H1 (cell line): ENCODE results near the gene LRRC56. TPM values are rescaled to one million over a fixed set of nuclear protein-coding genes. Genes with fewer than 3 reads are reported as not detected.

Experiments
- CTCF ChIA-PET: fragments of 300-600 bp; sonication (Branson Sonifier 250); formaldehyde crosslinking; loops from one replicate; lab custom pipeline; 2021; ENCODE audit not compliant: partially characterized antibody; lab: Charles Lee
- POLR2A ChIA-PET: fragments of 300-600 bp; sonication (Branson Sonifier 250); formaldehyde crosslinking; loops from one replicate; lab custom pipeline; 2021; ENCODE audit warnings: inconsistent platforms; ENCODE audit not compliant: partially characterized antibody; lab: Charles Lee
- DNase-seq, 2 experiments: peaks; one replicate each; pipeline versions ENCODE4 v3.0.0 to v3.0.0-alpha.2; 2010 to 2022; ENCODE audit warnings: low spot score in 2 of 2, low read depth in 1 of 2, mixed read lengths in 1 of 2
- FAIRE-seq: peaks from 2 replicates; lab custom pipeline; 2011; peaks lifted over from hg19 to GRCh38; lab: Jason Lieb, UNC
- H2AFZ ChIP-seq: 2 replicates; pipeline ENCODE4 v1.8.1; 2012; ENCODE audit warnings: low read length, inconsistent platforms
- H2AK5ac ChIP-seq: 2 replicates; pipeline ENCODE4 v1.6.1; 2013; ENCODE audit warnings: low read depth, low read length
- H2BK120ac ChIP-seq: replicated peaks from 2 replicates; pipeline ENCODE3; 2013; ENCODE audit warnings: low read depth, low read length, inconsistent platforms
- H2BK12ac ChIP-seq: 2 replicates; pipeline ENCODE4 v1.6.1; 2013; ENCODE audit warnings: low read depth, low read length
- H2BK15ac ChIP-seq: 2 replicates; pipeline ENCODE4 v1.6.1; 2013; ENCODE audit warnings: low read length
- H2BK20ac ChIP-seq: 2 replicates; pipeline ENCODE4 v1.6.1; 2013; ENCODE audit warnings: low read length
- H2BK5ac ChIP-seq: 2 replicates; pipeline ENCODE4 v1.6.1; 2013; ENCODE audit warnings: low read depth, low read length
- H3K14ac ChIP-seq: 2 replicates; pipeline ENCODE4 v1.6.1; 2013; ENCODE audit warnings: inconsistent platforms; ENCODE audit not compliant: insufficient read length
- H3K18ac ChIP-seq: 2 replicates; pipeline ENCODE4 v1.6.1; 2013; ENCODE audit warnings: low read length; ENCODE audit errors: extremely low read depth
- H3K23ac ChIP-seq: 2 replicates; pipeline ENCODE4 v1.6.1; 2013; ENCODE audit warnings: inconsistent platforms; ENCODE audit not compliant: insufficient read length
- H3K23me2 ChIP-seq: 2 replicates; pipeline ENCODE4 v1.6.1; 2013; ENCODE audit warnings: low read depth, low read length
- H3K27ac ChIP-seq: 2 replicates; pipeline ENCODE4 v1.6.1; 2011; ENCODE audit warnings: low read depth, low read length, inconsistent platforms
- H3K27me3 ChIP-seq, 4 experiments: replicated peaks in 1 of 4; 1 replicate in 1 of 4; 2 replicates in 3 of 4; pipeline versions ENCODE4 v1.6.1 to v1.8.1; 2011 to 2013; ENCODE audit warnings: low read length in 3 of 4, mild to moderate bottlenecking in 3 of 4, inconsistent platforms in 2 of 4, mixed read lengths in 2 of 4, moderate library complexity in 1 of 4; ENCODE audit not compliant: control insufficient read depth in 3 of 4, insufficient read depth in 3 of 4; ENCODE audit errors: extremely low read depth in 1 of 4
- H3K36me3 ChIP-seq, 4 experiments: 2 replicates each; pipeline versions ENCODE4 v1.6.1 to v1.8.1; 2011 to 2013; ENCODE audit warnings: mild to moderate bottlenecking in 4 of 4, low read length in 3 of 4, moderate library complexity in 2 of 4, control low read depth in 1 of 4, inconsistent platforms in 1 of 4; ENCODE audit not compliant: insufficient read depth in 4 of 4, control insufficient read depth in 2 of 4
- H3K4ac ChIP-seq: replicated peaks from 2 replicates; pipeline ENCODE3; 2013; ENCODE audit warnings: low read length, low read depth, mixed read lengths, inconsistent platforms; ENCODE audit not compliant: insufficient read length
- H3K4me1 ChIP-seq, 4 experiments: replicated peaks in 1 of 4; 1 replicate in 1 of 4; 2 replicates in 3 of 4; pipeline versions ENCODE4 v1.6.1 to v1.8.1; 2011 to 2013; ENCODE audit warnings: low read length in 3 of 4, inconsistent platforms in 2 of 4, mixed read lengths in 1 of 4; ENCODE audit not compliant: insufficient read depth in 4 of 4, control insufficient read depth in 3 of 4
- H3K4me2 ChIP-seq, 2 experiments: 2 replicates each; pipeline versions ENCODE4 v1.6.1 to v1.8.1; 2011 to 2013; ENCODE audit warnings: low read depth in 2 of 2, low read length in 2 of 2, control low read depth in 1 of 2, inconsistent platforms in 1 of 2, mild to moderate bottlenecking in 1 of 2; ENCODE audit not compliant: insufficient read depth in 1 of 2
- H3K4me3 ChIP-seq, 4 experiments: fragments of 200-600, 300-600 bp in 1 of 4; sonication (generic), shearing (Covaris generic), sonication (Bioruptor Twin) in 1 of 4; 2 replicates each; pipeline versions ENCODE4 v1.5.1 to v1.8.1; 2011 to 2016; ENCODE audit warnings: low read length in 4 of 4, low read depth in 3 of 4, control low read depth in 2 of 4, inconsistent platforms in 2 of 4, mild to moderate bottlenecking in 2 of 4, mixed read lengths in 1 of 4, moderate library complexity in 1 of 4; ENCODE audit not compliant: insufficient read depth in 2 of 4; ENCODE audit errors: extremely low read depth in 1 of 4
- H3K56ac ChIP-seq: replicated peaks from 2 replicates; pipeline ENCODE3; 2013; ENCODE audit warnings: low read depth, mild to moderate bottlenecking, mixed read lengths, low read length, inconsistent platforms; ENCODE audit not compliant: insufficient read length
- H3K79me1 ChIP-seq: 2 replicates; pipeline ENCODE4 v1.6.1; 2013; ENCODE audit warnings: low read depth, low read length, control low read depth
- H3K79me2 ChIP-seq, 2 experiments: 2 replicates each; pipeline versions ENCODE4 v1.6.1 to v1.8.1; 2012 to 2013; ENCODE audit warnings: low read length in 2 of 2, mild to moderate bottlenecking in 2 of 2, inconsistent platforms in 1 of 2; ENCODE audit not compliant: insufficient read depth in 2 of 2, control insufficient read depth in 1 of 2
- H3K9ac ChIP-seq, 4 experiments: replicated peaks in 1 of 4; 1 replicate in 1 of 4; 2 replicates in 3 of 4; pipeline versions ENCODE4 v1.6.1 to v1.8.1; 2011 to 2013; ENCODE audit warnings: low read depth in 3 of 4, low read length in 3 of 4, control low read depth in 2 of 4, mild to moderate bottlenecking in 2 of 4, moderate library complexity in 2 of 4, inconsistent platforms in 1 of 4; ENCODE audit errors: extremely low read depth in 1 of 4
- H3K9me3 ChIP-seq, 2 experiments: 2 replicates each; pipeline versions ENCODE4 v1.6.1 to v1.8.1; 2012 to 2013; ENCODE audit warnings: mild to moderate bottlenecking in 2 of 2, moderate library complexity in 2 of 2, control low read depth in 1 of 2, inconsistent platforms in 1 of 2, low read depth in 1 of 2, low read length in 1 of 2, mixed read lengths in 1 of 2; ENCODE audit not compliant: insufficient read depth in 2 of 2
- H4K20me1 ChIP-seq, 2 experiments: replicated peaks in 1 of 2; 2 replicates each; pipeline versions ENCODE3 to v1.8.1; 2011 to 2013; ENCODE audit warnings: inconsistent platforms in 2 of 2, low read length in 2 of 2, mild to moderate bottlenecking in 1 of 2; ENCODE audit not compliant: insufficient read depth in 2 of 2, control insufficient read depth in 1 of 2
- H4K5ac ChIP-seq: 2 replicates; pipeline ENCODE4 v1.6.1; 2013; ENCODE audit warnings: low read length, low read depth, mixed read lengths, inconsistent platforms; ENCODE audit not compliant: insufficient read length
- H4K8ac ChIP-seq: 2 replicates; pipeline ENCODE4 v1.8.0; 2013; ENCODE audit warnings: mild to moderate bottlenecking, moderate library complexity, low read length, inconsistent platforms; ENCODE audit not compliant: insufficient read depth; ENCODE audit errors: extremely low read depth
- H4K91ac ChIP-seq: replicated peaks from 2 replicates; pipeline ENCODE3; 2013; ENCODE audit warnings: low read length, mixed read lengths, inconsistent platforms; ENCODE audit not compliant: insufficient read length
- ASH2L ChIP-seq: fragments of 200-600, 300-600 bp; sonication (generic); IDR thresholded peaks from one replicate; pipeline ENCODE4 v1.7.1; 2017; ENCODE audit warnings: low read length
- BCL11A ChIP-seq, 2 experiments: IDR thresholded peaks; one replicate each; pipeline ENCODE4 v1.6.1; 2011; ENCODE audit warnings: low read depth in 2 of 2, low read length in 2 of 2, mild to moderate bottlenecking in 2 of 2
- CREB1 ChIP-seq: IDR thresholded peaks from 2 replicates; pipeline ENCODE4 v1.6.1; 2012; ENCODE audit warnings: inconsistent platforms
- CTBP2 ChIP-seq: IDR thresholded peaks from 2 replicates; pipeline ENCODE4 v1.7.0; 2011; ENCODE audit warnings: borderline replicate concordance, mild to moderate bottlenecking, moderate library complexity, mixed read lengths, low read length; ENCODE audit not compliant: insufficient read depth, insufficient read length
- GABPA ChIP-seq: IDR thresholded peaks from 2 replicates; pipeline ENCODE4 v1.6.1; 2011; ENCODE audit warnings: mild to moderate bottlenecking, low read length, moderate library complexity, borderline replicate concordance; ENCODE audit not compliant: insufficient read depth
- NANOG ChIP-seq: IDR thresholded peaks from 2 replicates; pipeline ENCODE4 v1.6.1; 2011; ENCODE audit warnings: low read length, low read depth, mild to moderate bottlenecking, inconsistent platforms; ENCODE audit not compliant: insufficient read depth, poor library complexity, severe bottlenecking
- NRF1 ChIP-seq: IDR thresholded peaks from 2 replicates; pipeline ENCODE4 v1.6.1; 2011; ENCODE audit warnings: mild to moderate bottlenecking, low read depth, low read length, improper control_type of control experiment
- PHF8 ChIP-seq: fragments of 200-600 bp; sonication (generic); conservative IDR thresholded peaks from 2 replicates; pipeline ENCODE4 v1.7.1; 2012; ENCODE audit warnings: low read depth, mild to moderate bottlenecking, inconsistent platforms, low read length, moderate library complexity
- POLR2AphosphoS5 ChIP-seq: IDR thresholded peaks from 2 replicates; pipeline ENCODE4 v1.6.1; 2011; ENCODE audit warnings: low read depth, low read length
- RFX5 ChIP-seq: IDR thresholded peaks from 2 replicates; pipeline ENCODE4 v1.6.1; 2011; ENCODE audit warnings: low read depth, low read length, improper control_type of control experiment, borderline replicate concordance
- SIN3A ChIP-seq, 2 experiments: IDR thresholded peaks in 1 of 2; conservative IDR thresholded peaks in 1 of 2; 2 replicates each; pipeline ENCODE4 v1.6.1; 2011 to 2012; ENCODE audit warnings: low read length in 2 of 2, improper control_type of control experiment in 1 of 2, low read depth in 1 of 2, mild to moderate bottlenecking in 1 of 2
- SP2 ChIP-seq: IDR thresholded peaks from 2 replicates; pipeline ENCODE4 v1.6.1; 2012; ENCODE audit warnings: mild to moderate bottlenecking, low read length, inconsistent platforms
- SP4 ChIP-seq: IDR thresholded peaks from 2 replicates; pipeline ENCODE4 v1.6.1; 2012; ENCODE audit warnings: low read length, inconsistent platforms
- TEAD4 ChIP-seq: IDR thresholded peaks from 2 replicates; pipeline ENCODE4 v1.6.1; 2012; ENCODE audit warnings: low read depth, low read length, inconsistent platforms, mixed read lengths
- ZNF274 ChIP-seq: IDR thresholded peaks from 2 replicates; pipeline ENCODE4 v1.7.0; 2012; ENCODE audit warnings: low read length, borderline replicate concordance; ENCODE audit errors: extremely low read depth
- WGBS, 2 experiments: shearing (Covaris generic) in 1 of 2; methylation state at CpG; one replicate each; pipeline versions ENCODE4 v1.1.6 to v1.1.7; 2013 to 2015; ENCODE audit warnings: low lambda C conversion rate in 2 of 2, mixed read lengths in 2 of 2, inconsistent platforms in 1 of 2, low coverage in 1 of 2, missing lambda C conversion rate in 1 of 2; ENCODE audit not compliant: insufficient replicate concordance in 2 of 2, insufficient coverage in 1 of 2, insufficient read length in 1 of 2; ENCODE audit errors: extremely low coverage in 1 of 2, missing lambda C conversion rate in 1 of 2; 5-methylcytosine and 5-hydroxymethylcytosine counted together
- polyA plus RNA-seq, 7 experiments: library from polyadenylated mRNA; depleted of rRNA in 3 of 7; stranded (reverse) in 5 of 7; unstranded in 2 of 7; fragments of >200 nt in 5 of 7; fragments of 200-250 nt in 2 of 7; gene quantifications; 1 replicate in 5 of 7; 2 replicates in 1 of 7; 4 replicates in 1 of 7; pipeline versions ENCODE4 v1.2.1 to v1.2.3, GENCODE V29; 2011 to 2013; ENCODE audit warnings: missing spikeins in 2 of 7, mixed read lengths in 2 of 7
- total RNA-seq: library from RNA; stranded (reverse); fragmentation: NEBNext Ultra II Directional; extraction: Animal tissue kit (Norgen Biotek cat#: 25700); gene quantifications from 2 replicates; pipeline ENCODE4 v1.2.1, GENCODE V29; 2021

LRRC56 gene
- total and polyA plus RNA-seq, 2 of the 8 experiments (the other 6 are each of a cell fraction or from before 2014, with no cell fraction given) = 0.94 to 1.9 TPM

GRCh38 chr11:581752-582151, 44.4 kb downstream of the LRRC56 start:
- DNase-seq (no peak), FAIRE-seq (no peak)
- Histone ChIP-seq H4K5ac (no peak overlapping the region), H3K36me3 (peaks cover 6 to 19% (median 16%) of the 10 kb centered on the region in 4 experiments; a peak in 6 of 8 replicates), H2BK15ac (no peak overlapping the region), H2AK5ac (no peak overlapping the region), H2AFZ (no peak overlapping the region), H3K4me2 (no peak overlapping the region), H3K27ac (no peak overlapping the region), H2BK5ac (no peak overlapping the region), H2BK20ac (no peak overlapping the region), H3K4ac (no peak overlapping the region), H3K79me1 (peaks cover 29% of the 10 kb centered on the region), H4K91ac (no peak overlapping the region), H3K9me3 (no peaks in the 10 kb centered on the region), H3K18ac (no peak overlapping the region), H3K4me1 (peaks cover 4 to 11% (median 5%) of the 10 kb centered on the region in 4 experiments; a peak in 6 of 7 replicates), H3K9ac (no peak overlapping the region), H3K79me2 (peaks cover 38 to 63% of the 10 kb centered on the region in 2 experiments), H4K20me1 (peaks cover 47 to 53% of the 10 kb centered on the region in 2 experiments), H3K27me3 (no peaks in the 10 kb centered on the region), H3K23me2 (peaks cover 6% of the 10 kb centered on the region), H3K23ac (no peak overlapping the region), H3K14ac (no peak overlapping the region), H3K4me3 (no peak overlapping the region), H2BK12ac (no peak overlapping the region), H3K56ac (no peak overlapping the region), H2BK120ac (no peak overlapping the region), H4K8ac (no peak overlapping the region)
- 92% methylated on average over 17 of the region's 17 CpGs; no CpG with 5 or more reads in 1 of the 2 experiments for WGBS, 2 experiments
- ChIA-PET CTCF (interaction anchor here (1.6 kb wide), 1 partner anchor 25 kb away, joined by 5 read pairs; no protein-coding TSS in a partner anchor), POLR2A (interaction anchor here (0.6 to 1.0 kb wide), 3 partner anchors 15 to 170 kb away, joined by 3 read pairs; no protein-coding TSS in a partner anchor)
- no peak for TF ChIP-seq SIN3A (conservative IDR thresholded peaks at IDR 0.05 in 1 of 2, IDR thresholded peaks at IDR 0.05 in 1 of 2; ENCODE audit: low read depth in 1 of 2, low read length in 2 of 2)
- no peak for TF ChIP-seq TEAD4
- no peak for TF ChIP-seq RFX5
- no peak for TF ChIP-seq POLR2AphosphoS5
- TF ChIP-seq CTBP2 = no peak
- no peak for TF ChIP-seq SP4
- no peak for TF ChIP-seq NANOG
- TF ChIP-seq GABPA = no peak
- no peak for TF ChIP-seq ASH2L
- TF ChIP-seq SP2 = no peak
- TF ChIP-seq ZNF274 = no peak
- TF ChIP-seq PHF8 = no peak
- no peak for TF ChIP-seq NRF1
- no peak for TF ChIP-seq BCL11A (IDR thresholded peaks at IDR 0.05; ENCODE audit: low read depth in 2 of 2, low read length in 2 of 2)
- TF ChIP-seq CREB1 = no peak
